Eye (tissue), 1 donor: ENCODE data around the gene SOX1.

ENCODE experiments used
- DNase-seq: peaks from one replicate; pipeline ENCODE4 v3.0.0-alpha.2; 2015

Gene SOX1

GRCh38 chr13:112073245-112074138 is 6.5 kb downstream of the SOX1 start:
- peak; percentile 79 for DNase-seq

- peak; percentile 51 for DNase-seq
These were observed 7.4 kb downstream of the SOX1 start for GRCh38 chr13:112074139-112074865.

- no peak for DNase-seq
These were observed 10.8 kb downstream of the SOX1 start for GRCh38 chr13:112077729-112078128.

- peak; percentile 35 for DNase-seq
These were observed 11.3 kb downstream of the SOX1 start for GRCh38 chr13:112078216-112078615.

GRCh38 chr13:112078879-112079531 is 12.1 kb downstream of the SOX1 start:
- DNase-seq: peak; percentile 38

GRCh38 chr13:112079696-112080095 is 12.7 kb downstream of the SOX1 start:
- DNase-seq: peak; percentile 53

- no peak for DNase-seq
These were observed 17.0 kb downstream of the SOX1 start for GRCh38 chr13:112083971-112084370.

GRCh38 chr13:112092453-112092852 is 25.5 kb downstream of the SOX1 start:
- no peak for DNase-seq

GRCh38 chr13:112095354-112095753 is 28.4 kb downstream of the SOX1 start:
- no peak for DNase-seq

- DNase-seq: no peak
These were observed 30.0 kb downstream of the SOX1 start for GRCh38 chr13:112096959-112097358.

- no peak for DNase-seq
These were observed 30.8 kb downstream of the SOX1 start for GRCh38 chr13:112097770-112098169.

- no peak for DNase-seq
These were observed 31.8 kb downstream of the SOX1 start for GRCh38 chr13:112098699-112099098.

- no peak for DNase-seq
These were observed 34.5 kb downstream of the SOX1 start for GRCh38 chr13:112101360-112101930.

- peak; percentile 42 for DNase-seq
These were observed 35.3 kb downstream of the SOX1 start for GRCh38 chr13:112102243-112102642.

GRCh38 chr13:112103260-112103838 is 36.4 kb downstream of the SOX1 start:
- DNase-seq: peak; percentile 63

GRCh38 chr13:112103961-112104880 is 37.3 kb downstream of the SOX1 start:
- peak; percentile 94 for DNase-seq

GRCh38 chr13:112104881-112105234 is 37.9 kb downstream of the SOX1 start:
- DNase-seq: no peak

- peak; percentile 73 for DNase-seq
These were observed 38.3 kb downstream of the SOX1 start for GRCh38 chr13:112105244-112105681.

GRCh38 chr13:112105892-112106291 is 38.9 kb downstream of the SOX1 start:
- DNase-seq: peak; percentile 76

GRCh38 chr13:112106478-112107141 is 39.7 kb downstream of the SOX1 start:
- peak; percentile 81 for DNase-seq

- no peak for DNase-seq
These were observed 40.3 kb downstream of the SOX1 start for GRCh38 chr13:112107289-112107688.
